Fibroblast of mammary gland (primary cell): ENCODE data around the gene KRTAP5-7.

Experiments used
- DNase-seq: peaks from one replicate; pipeline ENCODE4 v3.0.0-alpha.2; 2010; ENCODE audit warnings: low read depth
- H3K4me3 ChIP-seq: 2 replicates; pipeline ENCODE4 v1.5.1; 2011; ENCODE audit warnings: low read depth, mild to moderate bottlenecking, low read length, moderate library complexity; ENCODE audit not compliant: control insufficient read depth
- CTCF ChIP-seq: conservative IDR thresholded peaks from 2 replicates; pipeline ENCODE4 v1.5.1; 2011; ENCODE audit warnings: low read depth, low read length, inconsistent platforms; ENCODE audit not compliant: control insufficient read depth, insufficient read depth

Gene KRTAP5-7

DNA sequence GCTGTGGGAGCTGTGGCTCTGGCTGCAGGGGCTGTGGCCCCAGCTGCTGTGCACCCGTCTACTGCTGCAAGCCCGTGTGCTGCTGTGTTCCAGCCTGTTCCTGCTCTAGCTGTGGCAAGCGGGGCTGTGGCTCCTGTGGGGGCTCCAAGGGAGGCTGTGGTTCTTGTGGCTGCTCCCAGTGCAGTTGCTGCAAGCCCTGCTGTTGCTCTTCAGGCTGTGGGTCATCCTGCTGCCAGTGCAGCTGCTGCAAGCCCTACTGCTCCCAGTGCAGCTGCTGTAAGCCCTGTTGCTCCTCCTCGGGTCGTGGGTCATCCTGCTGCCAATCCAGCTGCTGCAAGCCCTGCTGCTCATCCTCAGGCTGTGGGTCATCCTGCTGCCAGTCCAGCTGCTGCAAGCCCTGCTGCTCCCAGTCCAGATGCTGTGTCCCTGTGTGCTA lies 21.7 kb downstream of the KRTAP5-7 start:
- no peak for TF ChIP-seq CTCF
- H3K4me3 ChIP-seq: no peak overlapping the region
- no peak for DNase-seq

DNA sequence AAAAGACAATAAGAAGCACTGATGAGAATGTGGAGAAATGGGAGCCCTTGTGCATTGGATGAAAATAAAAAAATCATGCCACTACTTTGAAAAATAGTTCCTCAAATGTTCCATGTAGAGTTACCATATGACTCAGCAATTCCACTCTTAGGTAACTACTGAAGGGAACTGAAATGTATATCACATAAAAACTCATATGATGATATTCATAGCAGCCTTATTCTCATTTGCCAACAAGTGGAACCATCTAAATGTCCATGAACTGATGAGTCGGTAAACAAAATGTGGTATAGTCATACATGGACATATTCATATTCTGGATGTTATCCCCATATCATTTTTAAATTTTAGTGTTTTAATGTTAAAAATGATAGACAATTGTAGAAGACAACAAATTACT lies 24.6 kb downstream of the KRTAP5-7 start:
- no peak for TF ChIP-seq CTCF
- H3K4me3 ChIP-seq: no peak overlapping the region
- DNase-seq: no peak

DNA sequence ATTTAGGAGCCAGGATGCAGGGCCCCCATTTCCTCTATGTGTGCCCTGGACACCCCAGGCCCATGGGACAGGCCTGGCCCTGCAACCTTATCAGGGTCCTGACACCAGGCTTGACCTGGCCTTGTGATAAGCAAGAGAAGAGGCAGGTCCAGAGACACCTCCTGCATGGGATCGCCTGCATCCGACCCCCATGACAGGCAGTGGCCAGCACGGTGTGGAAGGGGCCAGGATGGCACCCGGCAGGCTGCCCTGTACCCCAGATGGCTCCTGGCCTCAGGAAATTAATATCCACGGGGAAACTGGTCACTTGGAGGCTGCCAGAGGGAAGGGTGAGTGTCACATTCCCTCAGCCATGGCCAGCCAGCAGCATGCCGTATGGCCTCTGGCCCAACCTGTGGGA lies 27.9 kb downstream of the KRTAP5-7 start:
- no peak for TF ChIP-seq CTCF
- no peak overlapping the region for H3K4me3 ChIP-seq
- DNase-seq: no peak

DNA sequence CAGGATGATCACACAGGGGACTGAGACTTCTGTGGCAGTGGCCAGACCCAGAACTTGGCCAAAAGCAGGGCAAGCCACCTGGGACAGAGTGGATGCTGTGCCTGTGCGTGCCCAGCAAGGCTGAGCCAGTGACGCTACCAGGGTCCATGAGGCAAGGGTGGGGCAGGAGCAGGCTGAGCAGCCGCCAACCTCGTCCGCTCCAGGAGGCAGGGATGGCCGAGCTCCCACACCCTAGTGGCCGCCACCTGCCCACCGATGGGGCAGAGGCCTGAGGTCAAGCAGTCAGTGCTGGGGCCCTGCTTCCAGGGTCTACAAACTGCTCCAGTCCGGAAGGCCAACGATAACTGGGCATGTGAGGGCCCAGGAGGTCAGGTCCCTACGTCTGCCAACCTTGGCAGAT lies 28.4 kb downstream of the KRTAP5-7 start:
- DNase-seq: no peak
- TF ChIP-seq CTCF: no peak
- no peak overlapping the region for H3K4me3 ChIP-seq

DNA sequence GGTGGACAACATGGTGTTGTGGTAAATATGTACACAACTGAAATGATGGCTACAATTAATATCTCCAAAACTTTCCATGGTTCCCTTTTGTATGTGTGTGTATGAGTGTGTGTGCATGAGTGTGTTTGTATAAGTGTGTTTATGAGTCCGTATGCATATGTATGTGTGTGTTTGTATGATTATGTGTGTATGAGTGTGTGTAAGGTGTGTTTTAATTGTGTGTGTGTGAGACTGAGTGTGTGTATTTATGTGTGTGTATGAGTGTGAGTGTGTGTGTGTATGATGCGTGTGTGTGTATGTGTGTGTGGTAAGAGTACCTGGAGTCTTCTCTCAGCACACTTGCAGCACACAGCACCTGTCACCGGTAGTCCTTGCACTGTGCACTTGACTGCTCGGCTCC lies 29.0 kb downstream of the KRTAP5-7 start:
- H3K4me3 ChIP-seq: no peak overlapping the region
- DNase-seq: no peak
- TF ChIP-seq CTCF: no peak

DNA sequence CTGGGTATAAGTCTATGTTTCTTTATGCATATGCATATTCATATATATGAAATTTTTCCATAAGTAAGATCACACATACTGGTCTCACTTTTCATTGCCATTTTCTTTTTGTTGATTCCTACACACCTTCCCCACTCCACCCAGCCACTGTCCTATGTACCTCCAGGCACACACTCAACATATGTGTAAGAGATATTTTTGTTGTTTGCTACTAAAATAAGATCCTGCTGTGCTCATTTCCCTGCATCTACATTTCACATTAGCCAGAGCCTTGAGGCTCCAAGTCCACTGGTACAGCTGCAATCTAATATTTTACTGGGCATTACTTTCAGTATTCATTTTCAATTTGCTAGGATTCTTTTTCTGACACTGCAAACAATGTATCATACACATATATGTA lies 30.2 kb downstream of the KRTAP5-7 start:
- no peak for DNase-seq
- no peak for TF ChIP-seq CTCF
- H3K4me3 ChIP-seq: no peak overlapping the region

DNA sequence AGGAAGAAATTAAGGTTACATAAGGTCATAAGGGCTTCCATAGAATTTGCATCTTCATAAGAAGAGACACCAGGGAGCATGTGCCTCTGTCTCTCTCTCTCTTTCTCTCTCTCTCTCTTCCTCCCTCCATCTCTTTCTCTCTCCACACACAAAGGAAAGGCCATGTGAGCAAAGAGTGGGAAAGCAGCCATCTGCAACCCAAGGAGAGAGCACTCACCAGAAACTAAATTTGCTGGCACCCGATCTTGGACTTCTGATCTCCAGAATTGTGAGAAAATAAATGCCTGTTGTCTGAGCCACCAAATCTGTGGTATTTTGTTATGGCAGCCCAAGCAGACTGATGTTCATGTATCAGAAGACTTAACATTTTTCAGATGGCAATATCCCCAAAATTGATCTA lies 31.9 kb downstream of the KRTAP5-7 start:
- H3K4me3 ChIP-seq: no peak overlapping the region
- TF ChIP-seq CTCF: no peak
- DNase-seq: no peak
